Esophagus (tissue), 2 donors: ENCODE results near the gene ACY1. TPM values are rescaled to one million over a fixed set of nuclear protein-coding genes. Genes with fewer than 3 reads are reported as not detected.

ENCODE experiments used
- H3K27ac ChIP-seq, 2 donors: one replicate each; pipeline ENCODE4 v1.5.1; 2013; ENCODE audit warnings: low read depth in 2 of 2, mild to moderate bottlenecking in 2 of 2, inconsistent platforms in 1 of 2, low read length in 1 of 2, moderate library complexity in 1 of 2
- H3K27me3 ChIP-seq, 2 donors: one replicate each; pipeline ENCODE4 v1.6.1; 2013; ENCODE audit warnings: low read length in 2 of 2, control low read depth in 1 of 2, mild to moderate bottlenecking in 1 of 2; ENCODE audit not compliant: insufficient read depth in 2 of 2, control insufficient read depth in 1 of 2
- H3K36me3 ChIP-seq, 2 donors: one replicate each; pipeline ENCODE4 v1.6.1; 2013; ENCODE audit warnings: low read length in 1 of 2; ENCODE audit not compliant: control insufficient read depth in 2 of 2, insufficient read depth in 2 of 2
- H3K4me1 ChIP-seq, 2 donors: one replicate each; pipeline ENCODE4 v1.6.1; 2013; ENCODE audit warnings: low read length in 1 of 2; ENCODE audit not compliant: control insufficient read depth in 2 of 2, insufficient read depth in 2 of 2
- H3K4me3 ChIP-seq, 2 donors: one replicate each; pipeline ENCODE4 v1.5.1; 2013; ENCODE audit warnings: low read length in 2 of 2, mild to moderate bottlenecking in 2 of 2, low read depth in 1 of 2, moderate library complexity in 1 of 2
- H3K9me3 ChIP-seq, 2 donors: one replicate each; pipeline ENCODE4 v1.6.1; 2013; ENCODE audit warnings: mild to moderate bottlenecking in 2 of 2, low read depth in 1 of 2, low read length in 1 of 2, moderate library complexity in 1 of 2; ENCODE audit not compliant: control insufficient read depth in 2 of 2, insufficient read depth in 1 of 2
- WGBS, 2 donors: extraction: QIAGEN DNeasy Blood & Tissue Kit; methylation state at CpG; one replicate each; pipeline ENCODE4 v1.1.7; 2013; 5-methylcytosine and 5-hydroxymethylcytosine counted together
- polyA plus RNA-seq, 2 donors: library from polyadenylated mRNA; stranded (reverse); fragments of 200-250 nt; gene quantifications; one replicate each; pipeline ENCODE4 v1.2.3, GENCODE V29; 2013
- donor health status: healthy with polysubstance abuse.
- donor health status: Bipolar disorder and iron deficiency.

ACY1 gene
- polyA plus RNA-seq, 2 donors: 22.4 to 23.2 TPM

DNA sequence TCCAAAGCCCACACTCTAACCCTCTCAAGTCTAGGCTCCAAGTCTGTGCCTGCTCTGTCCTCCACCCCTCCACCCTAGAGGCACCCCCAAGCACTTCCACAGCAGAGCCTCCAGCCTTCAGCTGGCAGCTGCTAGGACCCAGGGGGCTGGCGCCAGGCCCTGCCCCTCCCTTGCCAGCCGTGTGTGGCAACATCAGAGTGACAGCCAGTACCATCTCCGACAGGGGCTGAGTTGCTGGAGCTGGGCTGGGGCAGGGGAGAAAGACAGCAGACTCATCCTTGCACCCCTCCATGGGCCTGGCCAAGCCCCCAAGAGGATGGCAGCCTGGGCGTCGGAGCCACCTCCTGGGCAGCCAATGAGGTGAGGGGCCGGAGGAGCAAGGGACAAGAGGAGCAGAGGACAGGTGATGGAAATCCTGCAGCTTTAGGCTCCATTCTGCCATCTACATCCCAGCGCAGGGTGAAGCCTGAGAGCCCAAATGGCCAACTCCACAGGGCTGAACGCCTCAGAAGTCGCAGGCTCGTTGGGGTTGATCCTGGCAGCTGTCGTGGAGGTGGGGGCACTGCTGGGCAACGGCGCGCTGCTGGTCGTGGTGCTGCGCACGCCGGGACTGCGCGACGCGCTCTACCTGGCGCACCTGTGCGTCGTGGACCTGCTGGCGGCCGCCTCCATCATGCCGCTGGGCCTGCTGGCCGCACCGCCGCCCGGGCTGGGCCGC, 28.0 kb upstream of the ACY1 start, which contains the start of gene GPR62:
Gene GPR62, plus strand, starts transcription at position 207 of the 718 bp plus-strand sequence. Its CDS starts 272 bp downstream, at position 479.
- Histone ChIP-seq H3K36me3 (peaks cover 2 to 9% of the 10 kb centered on the region in 2 donors), H3K4me3 (peak within 1 kb of the TSS; percentile 35 to 44), H3K27ac (peak within 1 kb of the TSS; percentile 41 to 69), H3K9me3 (no peaks in the 10 kb centered on the region), H3K4me1 (peaks cover 11 to 18% of the 10 kb centered on the region in 2 donors), H3K27me3 (peaks cover 0 to 3% of the 10 kb centered on the region in 2 donors)
- WGBS, 2 donors: 32 to 34% methylated on average over 32 to 33 of the region's 33 CpGs

DNA sequence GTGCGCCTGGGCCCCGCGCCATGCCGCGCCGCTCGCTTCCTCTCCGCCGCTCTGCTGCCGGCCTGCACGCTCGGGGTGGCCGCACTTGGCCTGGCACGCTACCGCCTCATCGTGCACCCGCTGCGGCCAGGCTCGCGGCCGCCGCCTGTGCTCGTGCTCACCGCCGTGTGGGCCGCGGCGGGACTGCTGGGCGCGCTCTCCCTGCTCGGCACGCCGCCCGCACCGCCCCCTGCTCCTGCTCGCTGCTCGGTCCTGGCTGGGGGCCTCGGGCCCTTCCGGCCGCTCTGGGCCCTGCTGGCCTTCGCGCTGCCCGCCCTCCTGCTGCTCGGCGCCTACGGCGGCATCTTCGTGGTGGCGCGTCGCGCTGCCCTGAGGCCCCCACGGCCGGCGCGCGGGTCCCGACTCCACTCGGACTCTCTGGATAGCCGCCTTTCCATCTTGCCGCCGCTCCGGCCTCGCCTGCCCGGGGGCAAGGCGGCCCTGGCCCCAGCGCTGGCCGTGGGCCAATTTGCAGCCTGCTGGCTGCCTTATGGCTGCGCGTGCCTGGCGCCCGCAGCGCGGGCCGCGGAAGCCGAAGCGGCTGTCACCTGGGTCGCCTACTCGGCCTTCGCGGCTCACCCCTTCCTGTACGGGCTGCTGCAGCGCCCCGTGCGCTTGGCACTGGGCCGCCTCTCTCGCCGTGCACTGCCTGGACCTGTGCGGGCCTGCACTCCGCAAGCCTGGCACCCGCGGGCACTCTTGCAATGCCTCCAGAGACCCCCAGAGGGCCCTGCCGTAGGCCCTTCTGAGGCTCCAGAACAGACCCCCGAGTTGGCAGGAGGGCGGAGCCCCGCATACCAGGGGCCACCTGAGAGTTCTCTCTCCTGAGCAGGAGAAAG, 27.2 kb upstream of the ACY1 start:
- Histone ChIP-seq H3K4me1 (peaks cover 11 to 18% of the 10 kb centered on the region in 2 donors), H3K36me3 (peaks cover 2 to 13% of the 10 kb centered on the region in 2 donors), H3K27ac (peak overlapping the region; percentile 41 to 69), H3K4me3 (peak overlapping the region; percentile 35 to 44), H3K27me3 (peaks cover 0 to 3% of the 10 kb centered on the region in 2 donors), H3K9me3 (no peaks in the 10 kb centered on the region)
- 4% methylated on average over 72 to 97 of the region's 97 CpGs for WGBS, 2 donors

- H3K4me1 ChIP-seq: peaks cover 11 to 20% of the 10 kb centered on the region in 2 donors
- peaks cover 0 to 3% of the 10 kb centered on the region in 2 donors for H3K27me3 ChIP-seq
- H3K9me3 ChIP-seq: no peaks in the 10 kb centered on the region
- H3K4me3 ChIP-seq: no peak overlapping the region
- no peak overlapping the region for H3K27ac ChIP-seq
- H3K36me3 ChIP-seq: peaks cover 2 to 13% of the 10 kb centered on the region in 2 donors
- 92 to 93% methylated on average over 15 of the region's 15 CpGs for WGBS, 2 donors
These were observed 25.7 kb upstream of the ACY1 start for GRCh38 chr3:51957520-51958205.

DNA sequence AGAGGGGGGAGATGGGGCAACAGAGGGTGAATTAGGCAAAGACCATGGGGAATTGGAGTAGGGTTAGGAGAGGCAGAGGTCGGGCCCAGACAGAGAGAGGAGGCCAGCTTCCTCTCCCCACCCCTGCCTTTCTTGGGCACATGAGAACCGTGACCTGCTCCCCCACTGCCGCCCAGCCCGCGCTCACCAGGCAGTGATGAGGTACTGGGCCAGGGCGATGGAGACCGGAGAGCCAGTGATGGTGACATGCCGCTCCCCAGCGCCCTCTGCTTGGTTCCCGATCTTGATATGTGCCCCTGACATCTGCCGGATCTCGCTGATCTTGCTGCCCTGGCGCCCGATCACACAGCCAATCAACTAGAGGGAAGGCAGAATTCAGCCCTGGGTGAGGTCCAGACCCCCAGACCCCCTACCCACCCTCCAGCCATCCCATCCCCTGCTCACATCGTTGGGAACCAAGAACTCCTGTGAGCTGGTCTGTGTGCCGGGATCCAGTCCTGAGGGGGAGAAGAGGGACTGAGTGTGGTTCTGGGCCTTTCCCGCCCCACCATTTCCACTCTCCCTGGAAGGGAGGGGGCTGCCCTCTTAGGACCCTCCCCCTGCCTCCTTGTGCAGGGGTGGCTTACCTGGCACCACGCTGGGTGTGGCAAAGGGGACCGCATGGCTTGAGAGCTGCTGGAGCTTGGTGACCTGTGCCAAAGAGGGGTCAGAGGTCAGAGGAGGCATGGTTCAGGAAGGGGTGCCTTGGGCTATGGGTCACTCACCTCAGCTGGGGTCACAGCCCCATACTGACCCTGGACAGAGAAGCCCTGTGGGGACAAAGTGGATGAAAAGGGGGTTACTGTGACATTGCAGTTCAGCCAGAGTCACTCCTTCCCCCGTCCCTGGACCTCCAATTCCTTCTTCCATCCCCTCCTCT, 24.5 kb upstream of the ACY1 start:
- peaks cover 11 to 20% of the 10 kb centered on the region in 2 donors for H3K4me1 ChIP-seq
- no peak overlapping the region for H3K4me3 ChIP-seq
- WGBS, 2 donors: 95 to 97% methylated on average over 16 to 20 of the region's 20 CpGs
- no peak overlapping the region for H3K27ac ChIP-seq
- H3K9me3 ChIP-seq: no peaks in the 10 kb centered on the region
- H3K36me3 ChIP-seq: peaks cover 2 to 13% of the 10 kb centered on the region in 2 donors
- peaks cover 0 to 3% of the 10 kb centered on the region in 2 donors for H3K27me3 ChIP-seq

- 94 to 96% methylated on average over 7 of the region's 7 CpGs for WGBS, 2 donors
- peaks cover 2 to 13% of the 10 kb centered on the region in 2 donors for H3K36me3 ChIP-seq
- no peak overlapping the region for H3K4me3 ChIP-seq
- H3K27ac ChIP-seq: no peak overlapping the region
- no peaks in the 10 kb centered on the region for H3K9me3 ChIP-seq
- H3K27me3 ChIP-seq: peaks cover 0 to 3% of the 10 kb centered on the region in 2 donors
- H3K4me1 ChIP-seq: peaks cover 11 to 20% of the 10 kb centered on the region in 2 donors
These were observed 23.7 kb upstream of the ACY1 start for GRCh38 chr3:51959651-51960050.

GRCh38 chr3:51960386-51960785, 22.9 kb upstream of the ACY1 start:
- H3K27me3 ChIP-seq: peaks cover 0 to 2% of the 10 kb centered on the region in 2 donors
- H3K4me1 ChIP-seq: peaks cover 8 to 16% of the 10 kb centered on the region in 2 donors
- WGBS, 2 donors: 87 to 91% methylated on average over 10 of the region's 10 CpGs
- no peak overlapping the region for H3K4me3 ChIP-seq
- H3K27ac ChIP-seq: no peak overlapping the region
- H3K36me3 ChIP-seq: peaks cover 2 to 13% of the 10 kb centered on the region in 2 donors
- no peaks in the 10 kb centered on the region for H3K9me3 ChIP-seq

DNA sequence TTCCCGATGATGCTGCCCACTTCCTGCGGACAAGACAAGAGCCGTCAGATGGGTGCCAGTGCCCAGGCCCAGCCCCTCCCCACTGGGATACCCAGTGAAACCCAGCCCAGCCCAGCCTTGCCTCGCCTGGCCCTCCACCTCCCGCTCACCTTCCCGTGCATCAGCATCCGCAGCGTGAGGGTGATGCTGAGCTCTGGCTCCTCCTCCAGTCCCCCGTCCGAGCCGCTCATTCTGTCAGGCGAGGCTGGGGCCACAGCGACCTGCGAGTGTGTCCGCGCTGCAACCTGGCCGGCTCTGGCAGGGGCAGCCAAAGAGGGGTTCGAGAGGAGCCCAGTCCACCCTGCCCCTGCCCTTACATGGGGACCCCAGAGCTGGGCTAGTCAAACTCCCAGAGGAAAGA, 22.3 kb upstream of the ACY1 start:
- Histone ChIP-seq H3K4me3 (no peak overlapping the region), H3K36me3 (peaks cover 2 to 13% of the 10 kb centered on the region in 2 donors), H3K27me3 (no peaks in the 10 kb centered on the region), H3K9me3 (no peaks in the 10 kb centered on the region), H3K4me1 (peaks cover 3 to 11% of the 10 kb centered on the region in 2 donors), H3K27ac (no peak overlapping the region)
- WGBS, 2 donors: 92 to 95% methylated on average over 18 of the region's 18 CpGs

GRCh38 chr3:51961602-51962569, 21.4 kb upstream of the ACY1 start:
- Histone ChIP-seq H3K27me3 (no peaks in the 10 kb centered on the region), H3K36me3 (peaks cover 2 to 13% of the 10 kb centered on the region in 2 donors), H3K4me3 (no peak overlapping the region), H3K27ac (no peak overlapping the region), H3K9me3 (no peaks in the 10 kb centered on the region), H3K4me1 (peaks cover 5 to 6% of the 10 kb centered on the region in 2 donors)
- WGBS, 2 donors: 49 to 54% methylated on average over 9 of the region's 9 CpGs
